ENCODE results near the gene HOXD9.

DNA sequence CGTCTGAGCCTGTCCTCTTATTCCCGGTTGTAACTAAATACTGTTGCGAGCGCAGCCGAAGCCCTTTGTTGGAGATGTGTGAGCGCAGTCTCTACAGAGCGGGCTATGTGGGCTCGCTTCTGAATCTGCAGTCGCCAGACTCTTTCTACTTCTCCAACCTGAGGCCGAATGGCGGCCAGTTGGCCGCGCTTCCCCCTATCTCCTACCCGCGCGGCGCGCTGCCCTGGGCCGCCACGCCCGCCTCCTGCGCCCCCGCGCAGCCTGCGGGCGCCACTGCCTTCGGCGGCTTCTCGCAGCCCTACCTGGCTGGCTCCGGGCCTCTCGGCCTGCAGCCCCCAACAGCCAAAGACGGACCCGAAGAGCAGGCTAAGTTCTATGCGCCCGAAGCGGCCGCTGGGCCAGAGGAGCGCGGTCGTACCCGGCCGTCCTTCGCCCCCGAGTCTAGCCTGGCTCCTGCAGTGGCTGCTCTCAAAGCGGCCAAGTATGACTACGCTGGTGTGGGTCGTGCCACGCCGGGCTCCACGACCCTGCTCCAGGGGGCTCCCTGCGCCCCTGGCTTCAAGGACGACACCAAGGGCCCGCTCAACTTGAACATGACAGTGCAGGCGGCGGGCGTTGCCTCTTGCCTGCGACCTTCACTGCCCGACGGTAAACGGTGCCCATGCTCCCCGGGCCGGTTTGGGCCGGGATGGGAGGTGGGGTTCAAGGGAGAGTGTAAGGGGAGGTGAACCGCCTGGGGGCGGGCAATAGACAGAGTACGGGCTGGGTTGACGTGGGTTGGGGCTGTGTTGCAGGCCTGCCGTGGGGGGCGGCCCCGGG, 22.6 kb upstream of the HOXD9 start, which contains the start of gene HOXD12:
- TF ChIP-seq, protein P1, sequence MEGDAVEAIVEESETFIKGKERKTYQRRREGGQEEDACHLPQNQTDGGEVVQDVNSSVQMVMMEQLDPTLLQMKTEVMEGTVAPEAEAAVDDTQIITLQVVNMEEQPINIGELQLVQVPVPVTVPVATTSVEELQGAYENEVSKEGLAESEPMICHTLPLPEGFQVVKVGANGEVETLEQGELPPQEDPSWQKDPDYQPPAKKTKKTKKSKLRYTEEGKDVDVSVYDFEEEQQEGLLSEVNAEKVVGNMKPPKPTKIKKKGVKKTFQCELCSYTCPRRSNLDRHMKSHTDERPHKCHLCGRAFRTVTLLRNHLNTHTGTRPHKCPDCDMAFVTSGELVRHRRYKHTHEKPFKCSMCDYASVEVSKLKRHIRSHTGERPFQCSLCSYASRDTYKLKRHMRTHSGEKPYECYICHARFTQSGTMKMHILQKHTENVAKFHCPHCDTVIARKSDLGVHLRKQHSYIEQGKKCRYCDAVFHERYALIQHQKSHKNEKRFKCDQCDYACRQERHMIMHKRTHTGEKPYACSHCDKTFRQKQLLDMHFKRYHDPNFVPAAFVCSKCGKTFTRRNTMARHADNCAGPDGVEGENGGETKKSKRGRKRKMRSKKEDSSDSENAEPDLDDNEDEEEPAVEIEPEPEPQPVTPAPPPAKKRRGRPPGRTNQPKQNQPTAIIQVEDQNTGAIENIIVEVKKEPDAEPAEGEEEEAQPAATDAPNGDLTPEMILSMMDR (conservative IDR thresholded peaks at IDR 0.05; ENCODE audit: low read length): no peak
- TF ChIP-seq EZH2phosphoT487 (IDR thresholded peaks at IDR 0.05; ENCODE audit: borderline replicate concordance): no peak

All from Loucy (cell line).